SU-DHL-6 (cell line): Measurements from ENCODE around the gene SLC52A1.
"Not testable (repeated sequence)": the region's sequence is repeated elsewhere in the genome, so short reads cannot be mapped to it uniquely, and the experiment has no call there.

Source experiments
- H2AFZ ChIP-seq: fragments of 200-600 bp; sonication (generic); 2 replicates; pipeline ENCODE4 v1.6.1; 2014; ENCODE audit warnings: low read depth, mild to moderate bottlenecking, moderate library complexity, mixed read lengths, antibody characterized with exemption, low read length; ENCODE audit not compliant: severe bottlenecking
- H3F3A ChIP-seq: fragments of 200-600 bp; shearing (Covaris generic); 2 replicates; pipeline ENCODE4 v1.6.0; 2016; ENCODE audit warnings: antibody characterized with exemption, mild to moderate bottlenecking; ENCODE audit not compliant: insufficient read depth
- H3K27ac ChIP-seq: fragments of 200-600 bp; sonication (generic); 2 replicates; pipeline ENCODE4 v1.5.1; 2016; ENCODE audit warnings: low read depth, mild to moderate bottlenecking, low read length, moderate library complexity, mixed read lengths
- H3K27me3 ChIP-seq: fragments of 200-600 bp; sonication (generic), shearing (Covaris generic); 2 replicates; pipeline ENCODE4 v1.6.0; 2014; ENCODE audit warnings: mild to moderate bottlenecking, low read length
- H3K36me3 ChIP-seq: fragments of 200-600 bp; sonication (generic); 2 replicates; pipeline ENCODE4 v1.6.1; 2014; ENCODE audit warnings: mild to moderate bottlenecking, low read length, mixed read lengths
- H3K4me2 ChIP-seq: fragments of 300-600, 200-600 bp; shearing (Covaris generic), sonication (generic); 2 replicates; pipeline ENCODE4 v1.6.0; 2014; ENCODE audit warnings: low read length, low read depth, mild to moderate bottlenecking; ENCODE audit not compliant: poor library complexity, severe bottlenecking
- H3K4me3 ChIP-seq: fragments of 200-600 bp; sonication (generic); 2 replicates; pipeline ENCODE4 v1.5.1; 2014; ENCODE audit warnings: antibody characterized with exemption, low read length, mild to moderate bottlenecking, mixed read lengths; ENCODE audit not compliant: insufficient read depth, poor library complexity, severe bottlenecking
- H3K79me2 ChIP-seq: fragments of 200-600 bp; sonication (generic); 2 replicates; pipeline ENCODE4 v1.6.1; 2014; ENCODE audit warnings: mild to moderate bottlenecking, low read length, moderate library complexity; ENCODE audit not compliant: insufficient read depth
- H3K9ac ChIP-seq: fragments of 200-600 bp; sonication (generic); 2 replicates; pipeline ENCODE4 v1.7.0; 2014; ENCODE audit warnings: mild to moderate bottlenecking, low read length
- H3K9me2 ChIP-seq: fragments of 200-600 bp; sonication (generic); replicated peaks from 2 replicates; pipeline ENCODE4 v1.6.1; 2014; ENCODE audit warnings: low read length; ENCODE audit not compliant: insufficient read depth
- H3K9me3 ChIP-seq: fragments of 200-600 bp; sonication (generic); 2 replicates; pipeline ENCODE4 v1.6.1; 2014; ENCODE audit warnings: low read length, mixed read lengths; ENCODE audit not compliant: insufficient read depth
- H4K20me1 ChIP-seq: fragments of 200-600 bp; sonication (generic); 2 replicates; pipeline ENCODE4 v1.6.1; 2014; ENCODE audit warnings: low read depth, mild to moderate bottlenecking, antibody characterized with exemption, low read length, moderate library complexity, mixed read lengths
- EZH2phosphoT487 ChIP-seq: fragments of 200-600 bp; sonication (generic), shearing (Covaris generic); conservative IDR thresholded peaks from 2 replicates; pipeline ENCODE4 v1.6.1; 2018; ENCODE audit warnings: mild to moderate bottlenecking, antibody characterized with exemption, low read length, moderate library complexity, mixed read lengths
- TF ChIP-seq, protein P1 (sequence below): fragments of 200-600 bp; sonication (generic); IDR thresholded peaks from one replicate; pipeline ENCODE4 v1.5.1; 2017; ENCODE audit warnings: antibody characterized with exemption, mild to moderate bottlenecking, low read length, moderate library complexity; ENCODE audit not compliant: insufficient read depth, poor library complexity, severe bottlenecking

The SLC52A1 gene

GRCh38 chr17:5077781-5078105, 42.5 kb upstream of the SLC52A1 start:
- Histone ChIP-seq H2AFZ (no peak overlapping the region), H3K4me2 (no peak overlapping the region), H3K36me3 (no peaks in the 10 kb centered on the region), H3K9me3 (no peaks in the 10 kb centered on the region), H3K27me3 (no peaks in the 10 kb centered on the region), H3F3A (no peaks in the 10 kb centered on the region), H4K20me1 (no peaks in the 10 kb centered on the region), H3K79me2 (no peaks in the 10 kb centered on the region), H3K27ac (no peak overlapping the region), H3K4me3 (no peak overlapping the region), H3K9ac (no peak overlapping the region), H3K9me2 (no peaks in the 10 kb centered on the region)
- TF ChIP-seq, protein P1, sequence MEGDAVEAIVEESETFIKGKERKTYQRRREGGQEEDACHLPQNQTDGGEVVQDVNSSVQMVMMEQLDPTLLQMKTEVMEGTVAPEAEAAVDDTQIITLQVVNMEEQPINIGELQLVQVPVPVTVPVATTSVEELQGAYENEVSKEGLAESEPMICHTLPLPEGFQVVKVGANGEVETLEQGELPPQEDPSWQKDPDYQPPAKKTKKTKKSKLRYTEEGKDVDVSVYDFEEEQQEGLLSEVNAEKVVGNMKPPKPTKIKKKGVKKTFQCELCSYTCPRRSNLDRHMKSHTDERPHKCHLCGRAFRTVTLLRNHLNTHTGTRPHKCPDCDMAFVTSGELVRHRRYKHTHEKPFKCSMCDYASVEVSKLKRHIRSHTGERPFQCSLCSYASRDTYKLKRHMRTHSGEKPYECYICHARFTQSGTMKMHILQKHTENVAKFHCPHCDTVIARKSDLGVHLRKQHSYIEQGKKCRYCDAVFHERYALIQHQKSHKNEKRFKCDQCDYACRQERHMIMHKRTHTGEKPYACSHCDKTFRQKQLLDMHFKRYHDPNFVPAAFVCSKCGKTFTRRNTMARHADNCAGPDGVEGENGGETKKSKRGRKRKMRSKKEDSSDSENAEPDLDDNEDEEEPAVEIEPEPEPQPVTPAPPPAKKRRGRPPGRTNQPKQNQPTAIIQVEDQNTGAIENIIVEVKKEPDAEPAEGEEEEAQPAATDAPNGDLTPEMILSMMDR = no peak
- no peak for TF ChIP-seq EZH2phosphoT487

GRCh38 chr17:5077275-5077674, 42.0 kb upstream of the SLC52A1 start:
- H3K36me3 ChIP-seq, H3K79me2 ChIP-seq, H3K27ac ChIP-seq, H3K27me3 ChIP-seq, H4K20me1 ChIP-seq, H3K9me2 ChIP-seq, H3K4me2 ChIP-seq, H3K9me3 ChIP-seq, H3K4me3 ChIP-seq, H2AFZ ChIP-seq, H3F3A ChIP-seq, H3K9ac ChIP-seq: not testable (repeated sequence)

DNA sequence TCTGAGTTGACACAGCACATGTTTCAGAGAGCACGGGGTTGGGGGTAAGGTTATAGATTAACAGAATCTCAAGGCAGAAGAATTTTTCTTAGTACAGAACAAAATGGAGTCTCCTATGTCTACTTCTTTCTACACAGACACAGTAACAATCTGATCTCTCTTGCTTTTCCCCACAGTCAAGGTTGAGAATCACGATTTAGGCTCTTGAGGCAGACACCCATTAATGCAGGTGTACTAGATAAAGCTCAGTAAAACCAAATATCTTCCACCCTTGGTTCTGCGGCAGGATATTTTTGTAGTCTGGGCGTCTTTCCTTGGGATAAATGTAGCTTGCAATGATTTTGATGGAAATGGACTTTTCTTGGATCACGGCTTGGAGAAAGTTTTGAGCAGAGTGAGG, 40.2 kb upstream of the SLC52A1 start:
- not testable (repeated sequence) for H3K4me2 ChIP-seq, H4K20me1 ChIP-seq, H3K27me3 ChIP-seq, H3K36me3 ChIP-seq, H3K79me2 ChIP-seq, H3K27ac ChIP-seq, H3K4me3 ChIP-seq, H3K9ac ChIP-seq, H3K9me3 ChIP-seq, H2AFZ ChIP-seq, H3F3A ChIP-seq, H3K9me2 ChIP-seq

GRCh38 chr17:5069724-5070123, 34.5 kb upstream of the SLC52A1 start:
- H3K9me2 ChIP-seq = no peaks in the 10 kb centered on the region
- TF ChIP-seq, protein P1 = no peak
- TF ChIP-seq EZH2phosphoT487 = no peak
- no peak overlapping the region for H3K4me3 ChIP-seq
- no peaks in the 10 kb centered on the region for H3K9me3 ChIP-seq
- no peaks in the 10 kb centered on the region for H3F3A ChIP-seq
- no peak overlapping the region for H3K27ac ChIP-seq
- H3K4me2 ChIP-seq = no peak overlapping the region
- no peak overlapping the region for H3K9ac ChIP-seq
- H4K20me1 ChIP-seq = no peaks in the 10 kb centered on the region
- no peaks in the 10 kb centered on the region for H3K36me3 ChIP-seq
- no peaks in the 10 kb centered on the region for H3K27me3 ChIP-seq
- H3K79me2 ChIP-seq = no peaks in the 10 kb centered on the region
- H2AFZ ChIP-seq = no peak overlapping the region
